IMR-90 (cell line): ENCODE results near the gene CFDP1. TPM values are rescaled to one million over a fixed set of nuclear protein-coding genes. Genes with fewer than 3 reads are reported as not detected.

Source experiments
- ATAC-seq: fragments of 200-7000 bp; cut with Tn5 transposase; 2 replicates; pipeline ENCODE4 v1.9.1; 2020; ENCODE audit warnings: low read depth, mild to moderate bottlenecking, moderate library complexity
- BruUV-seq: library from RNA; stranded (reverse); fragments of 400-500 nt; replicated peaks from 2 replicates; lab custom pipeline; 2021; lab: Mats Ljungman, UMichigan
- CTCF ChIA-PET: fragments of 300-600 bp; formaldehyde crosslinking; extraction: SDS; loops from one replicate; lab custom pipeline; 2021; ENCODE audit warnings: antibody characterized with exemption; lab: Yijun Ruan, JAX
- POLR2A ChIA-PET: fragments of 300-600 bp; sonication (Branson Sonifier 250); formaldehyde crosslinking; loops from one replicate; lab custom pipeline; 2022; ENCODE audit warnings: antibody characterized with exemption; ENCODE audit not compliant: unreplicated experiment; lab: Charles Lee
- DNase-seq: peaks from one replicate; pipeline ENCODE4 v3.0.0; 2013
- H2AFZ ChIP-seq: replicated peaks from 2 replicates; pipeline ENCODE3; 2013; ENCODE audit warnings: low read length, mild to moderate bottlenecking; ENCODE audit not compliant: poor library complexity
- H2AK5ac ChIP-seq: 2 replicates; pipeline ENCODE4 v1.6.1; 2013; ENCODE audit warnings: low read depth, low read length, inconsistent platforms
- H2AK9ac ChIP-seq: replicated peaks from 2 replicates; pipeline ENCODE3; 2013; ENCODE audit warnings: mild to moderate bottlenecking, low read depth, low read length, moderate library complexity; ENCODE audit not compliant: poor library complexity
- H2BK120ac ChIP-seq: 2 replicates; pipeline ENCODE4 v1.6.1; 2013; ENCODE audit warnings: low read depth, low read length, inconsistent platforms
- H2BK15ac ChIP-seq: 3 replicates; pipeline ENCODE4 v1.6.1; 2013; ENCODE audit warnings: low read depth, low read length, inconsistent platforms
- H2BK20ac ChIP-seq: 2 replicates; pipeline ENCODE4 v1.6.1; 2013; ENCODE audit warnings: low read depth, mild to moderate bottlenecking, inconsistent platforms, low read length, moderate library complexity
- H2BK5ac ChIP-seq: 2 replicates; pipeline ENCODE4 v1.6.1; 2013; ENCODE audit warnings: mild to moderate bottlenecking, low read depth, low read length, inconsistent platforms; ENCODE audit not compliant: poor library complexity, severe bottlenecking
- H3K14ac ChIP-seq: replicated peaks from 2 replicates; pipeline ENCODE4 v1.6.1; 2013; ENCODE audit warnings: low read depth, low read length, inconsistent platforms
- H3K18ac ChIP-seq: 2 replicates; pipeline ENCODE4 v1.6.1; 2013; ENCODE audit warnings: low read depth, low read length, control low read depth
- H3K23ac ChIP-seq: 2 replicates; pipeline ENCODE4 v1.6.1; 2013; ENCODE audit warnings: low read depth, low read length, inconsistent platforms
- H3K27ac ChIP-seq: 2 replicates; pipeline ENCODE4 v1.5.1; 2013; ENCODE audit warnings: mild to moderate bottlenecking, control low read depth, low read length; ENCODE audit not compliant: insufficient read depth
- H3K27me3 ChIP-seq: 2 replicates; pipeline ENCODE4 v1.6.1; 2013; ENCODE audit warnings: low read length; ENCODE audit not compliant: control insufficient read depth, insufficient read depth
- H3K36me3 ChIP-seq: 2 replicates; pipeline ENCODE4 v1.6.1; 2013; ENCODE audit warnings: low read length, mixed read lengths; ENCODE audit not compliant: control insufficient read depth, insufficient read depth
- H3K4ac ChIP-seq: 2 replicates; pipeline ENCODE4 v1.6.1; 2013; ENCODE audit warnings: low read depth, low read length, inconsistent platforms
- H3K4me1 ChIP-seq: 2 replicates; pipeline ENCODE4 v1.6.1; 2013; ENCODE audit warnings: low read length, mixed read lengths; ENCODE audit not compliant: control insufficient read depth, insufficient read depth
- H3K4me2 ChIP-seq: 2 replicates; pipeline ENCODE4 v1.6.1; 2013; ENCODE audit warnings: low read depth, mild to moderate bottlenecking, control low read depth, low read length, moderate library complexity
- H3K4me3 ChIP-seq: 2 replicates; pipeline ENCODE4 v1.5.1; 2013; ENCODE audit warnings: low read depth, mild to moderate bottlenecking, control low read depth, low read length, moderate library complexity; ENCODE audit not compliant: insufficient read depth
- H3K56ac ChIP-seq: 2 replicates; pipeline ENCODE4 v1.6.1; 2013; ENCODE audit warnings: low read length, inconsistent platforms; ENCODE audit not compliant: insufficient read depth; ENCODE audit errors: extremely low read depth
- H3K79me1 ChIP-seq, 2 experiments: 2 replicates each; pipeline ENCODE4 v1.6.1; 2013; ENCODE audit warnings: low read length in 2 of 2, inconsistent platforms in 1 of 2, low read depth in 1 of 2
- H3K9ac ChIP-seq: 2 replicates; pipeline ENCODE4 v1.6.1; 2013; ENCODE audit warnings: low read depth, low read length, control low read depth
- H3K9me1 ChIP-seq: 2 replicates; pipeline ENCODE4 v1.6.1; 2013; ENCODE audit warnings: low read length, inconsistent platforms; ENCODE audit not compliant: insufficient read depth
- H3K9me3 ChIP-seq: 2 replicates; pipeline ENCODE4 v1.6.1; 2013; ENCODE audit warnings: low read length; ENCODE audit not compliant: control insufficient read depth, insufficient read depth
- H4K20me1 ChIP-seq: 2 replicates; pipeline ENCODE4 v1.6.1; 2013; ENCODE audit warnings: low read length, inconsistent platforms; ENCODE audit not compliant: insufficient read depth
- H4K5ac ChIP-seq: 2 replicates; pipeline ENCODE4 v1.6.1; 2013; ENCODE audit warnings: mild to moderate bottlenecking, low read depth, low read length, control low read depth
- H4K8ac ChIP-seq, 2 experiments: 2 replicates each; pipeline ENCODE4 v1.6.1; 2013; ENCODE audit warnings: low read depth in 2 of 2, low read length in 2 of 2, control low read depth in 1 of 2, inconsistent platforms in 1 of 2
- H4K91ac ChIP-seq: 2 replicates; pipeline ENCODE4 v1.6.1; 2013; ENCODE audit warnings: low read depth, low read length, inconsistent platforms; ENCODE audit not compliant: insufficient read depth
- BHLHE40 ChIP-seq: fragments of 150-350 bp; IDR thresholded peaks from 2 replicates; pipeline ENCODE4 v1.6.1; 2016; ENCODE audit warnings: mild to moderate bottlenecking, low read depth, low read length
- CEBPB ChIP-seq: IDR thresholded peaks from 2 replicates; pipeline ENCODE4 v1.6.1; 2012; ENCODE audit warnings: low read depth, low read length, improper control_type of control experiment
- CHD1 ChIP-seq: IDR thresholded peaks from 2 replicates; pipeline ENCODE4 v1.6.1; 2012; ENCODE audit warnings: low read depth, low read length, improper control_type of control experiment
- CTCF ChIP-seq: conservative IDR thresholded peaks from 2 replicates; pipeline ENCODE4 v1.5.1; 2012; ENCODE audit warnings: mild to moderate bottlenecking, low read depth, low read length, improper control_type of control experiment
- FOS ChIP-seq: fragments of 150-350 bp; IDR thresholded peaks from 2 replicates; pipeline ENCODE4 v1.6.1; 2016; ENCODE audit warnings: low read depth, low read length
- MAFK ChIP-seq: IDR thresholded peaks from 2 replicates; pipeline ENCODE4 v1.6.1; 2012; ENCODE audit warnings: low read depth, low read length, improper control_type of control experiment
- MAZ ChIP-seq: IDR thresholded peaks from 2 replicates; pipeline ENCODE4 v1.6.1; 2012; ENCODE audit warnings: low read depth, mild to moderate bottlenecking, low read length, improper control_type of control experiment, moderate library complexity, borderline replicate concordance
- POLR2A ChIP-seq: IDR thresholded peaks from 2 replicates; pipeline ENCODE4 v1.6.1; 2012; ENCODE audit warnings: mild to moderate bottlenecking, low read depth, low read length
- RAD21 ChIP-seq: IDR thresholded peaks from 2 replicates; pipeline ENCODE4 v1.6.1; 2012; ENCODE audit warnings: low read length, improper control_type of control experiment
- RCOR1 ChIP-seq: IDR thresholded peaks from 2 replicates; pipeline ENCODE4 v1.6.1; 2012; ENCODE audit warnings: mild to moderate bottlenecking, low read length, improper control_type of control experiment; ENCODE audit not compliant: insufficient replicate concordance
- RFX5 ChIP-seq: IDR thresholded peaks from 2 replicates; pipeline ENCODE4 v1.8.0; 2012; ENCODE audit warnings: low read depth, mild to moderate bottlenecking, low read length, moderate library complexity
- SMC3 ChIP-seq: fragments of 150-350 bp; IDR thresholded peaks from 2 replicates; pipeline ENCODE4 v1.6.1; 2016; ENCODE audit warnings: low read depth, mild to moderate bottlenecking, antibody characterized with exemption, low read length, moderate library complexity
- WGBS, 2 experiments: methylation state at CpG; one replicate each; pipeline versions ENCODE4 v1.1.5 to v1.1.7; 2013; ENCODE audit warnings: missing lambda C conversion rate in 2 of 2; ENCODE audit not compliant: insufficient read length in 1 of 2; ENCODE audit errors: extremely low coverage in 2 of 2; 5-methylcytosine and 5-hydroxymethylcytosine counted together
- dilution Hi-C: fragments of 300-500 bp; cut with HindIII; formaldehyde crosslinking; loops from one replicate; pipeline ENCODE4 v1.14.3; 2018; ENCODE audit warnings: low sequenced_read_pairs; ENCODE audit not compliant: unreplicated experiment
- in situ Hi-C: fragments of 300-500 bp; cut with MboI; formaldehyde crosslinking; loops from 3 replicates; pipeline ENCODE4 v1.14.3; 2019; ENCODE audit warnings: low sequenced_read_pairs, inconsistent platforms, mixed read lengths
- intact Hi-C: fragments of 100-400 bp; cut with micrococcal nuclease; formaldehyde crosslinking; loops from 2 replicates; pipeline ENCODE4 v1.10.0; 2022
- polyA plus RNA-seq, 3 experiments: library from polyadenylated mRNA; depleted of rRNA; stranded (reverse); fragments of >200 nt; gene quantifications; 2 replicates each; pipeline ENCODE4 v1.2.3, GENCODE V29; 2012; ENCODE audit warnings: low replicate concordance in 1 of 3
- total RNA-seq: library from RNA; depleted of rRNA; stranded (reverse); fragments of >200 nt; gene quantifications from 2 replicates; pipeline ENCODE4 v1.2.3, GENCODE V29; 2012
- TF ChIP-seq, protein P1 (sequence below): fragments of 150-350 bp; IDR thresholded peaks from 2 replicates; pipeline ENCODE4 v1.6.1; 2017; ENCODE audit warnings: mild to moderate bottlenecking, antibody characterized with exemption, low read length, low read depth
- TF ChIP-seq, protein P2 (sequence below): fragments of 150-350 bp; IDR thresholded peaks from 2 replicates; pipeline ENCODE4 v1.6.1; 2016; ENCODE audit warnings: low read depth, mild to moderate bottlenecking, low read length, moderate library complexity, borderline replicate concordance

The CFDP1 gene
- total and polyA plus RNA-seq, 2 of the 4 experiments (the other 2 are of a cell fraction): 15.6 to 38.7 TPM

DNA sequence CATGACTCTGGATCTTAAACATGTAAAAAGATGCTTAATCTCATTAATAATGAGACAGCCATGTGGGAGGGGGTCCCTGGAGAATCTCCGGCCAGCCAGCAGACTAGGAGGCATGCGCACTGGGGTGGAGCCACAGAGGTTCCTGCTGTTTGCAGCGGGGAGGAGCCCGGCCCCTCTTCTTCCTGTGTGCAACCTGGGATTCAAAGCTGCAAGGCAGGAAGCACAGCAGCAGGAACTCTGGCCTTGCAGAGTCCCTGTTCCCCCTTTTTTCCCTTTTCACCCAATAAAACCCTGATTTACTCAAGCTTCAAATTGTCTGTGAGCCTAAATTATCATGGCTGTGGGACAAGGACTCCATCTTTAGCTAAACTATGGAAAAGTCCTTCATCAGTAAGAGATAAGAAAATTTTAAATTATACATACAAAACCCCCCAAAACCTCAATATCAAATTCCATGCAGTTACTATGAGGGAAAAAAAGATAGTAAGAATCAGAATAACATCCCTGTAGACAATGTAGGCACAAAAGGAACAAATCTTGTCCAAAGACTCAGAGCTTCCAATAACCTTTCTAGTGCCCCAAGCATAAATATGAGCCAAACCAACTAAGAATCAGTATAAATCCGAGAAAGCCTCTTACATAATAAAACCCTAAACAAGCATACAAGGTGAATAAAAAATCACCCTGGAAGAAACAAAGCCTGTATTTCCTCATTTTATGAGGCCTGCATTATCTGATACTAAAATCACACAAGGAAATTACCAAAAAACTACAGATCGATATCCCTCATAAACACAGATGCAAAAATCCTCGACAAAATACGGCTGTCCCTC, 12.1 kb downstream of the CFDP1 start:
- DNase-seq (peak; percentile 45), ATAC-seq (peak; percentile 69)
- ChIA-PET POLR2A (interaction anchor here (0.5 to 0.9 kb wide), 2 partner anchors 10 to 432 kb away, joined by 3 to 7 read pairs; no protein-coding TSS in a partner anchor), CTCF (interaction anchor here (0.7 kb wide), 2 partner anchors 19 to 75 kb away, joined by 3 read pairs; no protein-coding TSS in a partner anchor)
- Histone ChIP-seq H2BK15ac (no peak overlapping the region), H2BK5ac (peak overlapping the region; percentile 55), H3K23ac (peak overlapping the region; percentile 59; the same call in 1 of the 2 replicates), H3K27ac (no peak overlapping the region), H3K18ac (no peak overlapping the region), H4K91ac (peak overlapping the region; percentile 54; the same call in 1 of the 2 replicates), H2BK120ac (no peak overlapping the region), H3K9me3 (no peaks in the 10 kb centered on the region), H2AK9ac (no peak overlapping the region), H3K27me3 (no peaks in the 10 kb centered on the region), H3K9me1 (peaks cover 3% of the 10 kb centered on the region; the same call in 1 of the 2 replicates), H3K36me3 (no peaks in the 10 kb centered on the region), H2AFZ (peak overlapping the region; percentile 47), H2BK20ac (no peak overlapping the region), H3K4me1 (peaks cover 9% of the 10 kb centered on the region), H3K4me3 (no peak overlapping the region), H3K14ac (peak overlapping the region; percentile 76; the same call in 1 of the 2 replicates), H2AK5ac (no peak overlapping the region), H3K56ac (no peak overlapping the region; the same call in none of the 2 replicates), H3K4ac (peak overlapping the region; percentile 15; the same call in 1 of the 2 replicates), H3K4me2 (peak overlapping the region; percentile 72), H3K9ac (no peak overlapping the region; the same call in 1 of the 2 replicates), H4K20me1 (peaks cover 17% of the 10 kb centered on the region), H3K79me1 (peaks cover 31 to 65% of the 10 kb centered on the region in 2 experiments), H4K5ac (no peak overlapping the region; the same call in 1 of the 2 replicates), H4K8ac (peak overlapping the region; percentile 72 to 92)
- dilution Hi-C loops: no loop called here
- in situ Hi-C loops: no loop called here
- BruUV-seq: no TSS peak
- intact Hi-C loops: no loop called here
- no CpG with 5 or more reads among the region's 8 CpGs for WGBS, 2 experiments
- TF ChIP-seq BHLHE40 (no peak), POLR2A (no peak), RAD21 (no peak), MAFK (no peak), CEBPB (no peak), CTCF (no peak), SMC3 (no peak), RCOR1 (no peak), RFX5 (no peak), FOS (no peak), MAZ (no peak), CHD1 (no peak)
- TF ChIP-seq, protein P1, sequence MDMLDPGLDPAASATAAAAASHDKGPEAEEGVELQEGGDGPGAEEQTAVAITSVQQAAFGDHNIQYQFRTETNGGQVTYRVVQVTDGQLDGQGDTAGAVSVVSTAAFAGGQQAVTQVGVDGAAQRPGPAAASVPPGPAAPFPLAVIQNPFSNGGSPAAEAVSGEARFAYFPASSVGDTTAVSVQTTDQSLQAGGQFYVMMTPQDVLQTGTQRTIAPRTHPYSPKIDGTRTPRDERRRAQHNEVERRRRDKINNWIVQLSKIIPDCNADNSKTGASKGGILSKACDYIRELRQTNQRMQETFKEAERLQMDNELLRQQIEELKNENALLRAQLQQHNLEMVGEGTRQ: no peak
- TF ChIP-seq, protein P2, sequence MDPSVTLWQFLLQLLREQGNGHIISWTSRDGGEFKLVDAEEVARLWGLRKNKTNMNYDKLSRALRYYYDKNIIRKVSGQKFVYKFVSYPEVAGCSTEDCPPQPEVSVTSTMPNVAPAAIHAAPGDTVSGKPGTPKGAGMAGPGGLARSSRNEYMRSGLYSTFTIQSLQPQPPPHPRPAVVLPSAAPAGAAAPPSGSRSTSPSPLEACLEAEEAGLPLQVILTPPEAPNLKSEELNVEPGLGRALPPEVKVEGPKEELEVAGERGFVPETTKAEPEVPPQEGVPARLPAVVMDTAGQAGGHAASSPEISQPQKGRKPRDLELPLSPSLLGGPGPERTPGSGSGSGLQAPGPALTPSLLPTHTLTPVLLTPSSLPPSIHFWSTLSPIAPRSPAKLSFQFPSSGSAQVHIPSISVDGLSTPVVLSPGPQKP: no peak
